Measurements from ENCODE around the gene MRPL55.

The MRPL55 gene

DNA sequence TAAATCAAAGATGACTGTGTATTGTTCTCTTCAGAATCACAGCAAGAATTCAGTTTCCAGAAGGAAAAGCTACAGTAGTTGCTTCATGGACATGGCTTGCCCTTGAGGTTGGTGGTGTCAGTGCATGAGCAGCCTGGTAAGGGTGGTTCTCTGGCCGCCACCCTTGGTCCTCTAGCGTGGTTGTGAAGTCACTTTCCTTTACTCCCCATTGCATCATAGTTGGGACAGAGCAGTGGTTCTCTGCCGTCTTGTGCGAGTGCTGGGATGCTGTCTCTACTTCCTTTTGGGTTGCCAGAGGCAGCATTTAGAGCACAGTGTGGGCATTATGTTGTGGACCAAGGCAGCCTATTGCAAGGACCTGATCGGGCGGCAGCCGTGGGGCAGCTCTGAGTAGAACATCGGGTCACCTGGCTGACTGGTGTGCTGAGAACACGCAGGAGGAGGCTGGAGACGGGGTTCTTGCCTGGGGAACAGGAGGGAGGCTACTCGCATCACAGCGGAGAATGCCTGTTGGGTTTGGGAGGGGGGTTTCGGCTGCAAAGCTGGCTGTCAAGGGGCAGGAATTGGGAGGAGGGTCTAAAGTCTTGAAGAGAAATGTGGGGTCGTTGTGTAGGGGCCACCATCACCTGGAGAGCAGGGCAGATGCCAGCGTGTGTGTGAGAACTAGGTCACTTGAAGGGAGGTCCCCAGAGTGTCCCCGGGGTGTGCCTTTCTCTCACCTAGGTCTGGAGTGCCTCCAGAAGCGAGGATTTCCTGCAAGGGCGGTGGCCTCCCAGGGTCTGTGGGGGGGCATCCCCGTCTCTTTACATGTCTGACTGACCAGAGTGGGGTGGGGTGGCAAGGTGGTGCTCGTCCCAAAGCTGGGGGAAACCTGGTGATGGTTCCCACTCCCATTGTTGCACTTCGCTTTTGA is 20.3 kb downstream of the MRPL55 start:
- peak overlapping the region in 1 of 3 experiments; percentile 45 for H3K4me3 Mint-ChIP-seq

DNA sequence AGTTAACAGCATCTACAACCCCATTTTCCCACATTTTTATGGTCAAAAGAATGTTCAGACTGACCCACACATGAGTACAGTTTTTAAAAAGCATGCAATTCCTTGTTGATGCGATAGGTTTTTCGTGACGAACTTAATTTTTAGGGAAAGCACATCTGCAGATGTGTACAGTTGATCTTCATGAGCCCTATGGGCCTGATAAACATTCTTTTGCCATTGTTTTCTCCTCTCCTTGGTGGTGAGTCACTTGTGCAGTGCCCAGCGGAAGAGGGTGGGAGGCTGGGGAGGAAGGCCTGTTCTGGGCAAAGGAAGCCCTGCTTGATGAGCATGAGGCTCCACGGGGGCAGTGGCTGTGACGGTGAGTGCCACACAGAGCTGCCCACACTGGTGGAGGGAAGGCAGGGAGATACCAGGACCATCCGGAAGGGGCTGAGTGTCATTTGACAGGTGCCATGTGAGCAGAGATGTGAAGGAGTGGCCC is 21.3 kb downstream of the MRPL55 start:
- H3K9me3 Mint-ChIP-seq, result peaks cover 3% of the 10 kb centered on the region
- peaks cover 44% of the 10 kb centered on the region for H3K36me3 Mint-ChIP-seq (ENCODE audit: low read depth)

More for the DNA sequence above, 20.3 kb downstream of the MRPL55 start:
- Mint-ChIP-seq H3K4me1 (peaks cover 59% of the 10 kb centered on the region), H3K9me3 (peaks cover 3% of the 10 kb centered on the region), H3K27me3 (ENCODE audit: low read depth) (no peaks in the 10 kb centered on the region), H3K27ac (peak overlapping the region in 1 of 3 experiments; percentile 58), H3K36me3 (ENCODE audit: low read depth) (peaks cover 54% of the 10 kb centered on the region)
- TF ChIP-seq, protein P1, sequence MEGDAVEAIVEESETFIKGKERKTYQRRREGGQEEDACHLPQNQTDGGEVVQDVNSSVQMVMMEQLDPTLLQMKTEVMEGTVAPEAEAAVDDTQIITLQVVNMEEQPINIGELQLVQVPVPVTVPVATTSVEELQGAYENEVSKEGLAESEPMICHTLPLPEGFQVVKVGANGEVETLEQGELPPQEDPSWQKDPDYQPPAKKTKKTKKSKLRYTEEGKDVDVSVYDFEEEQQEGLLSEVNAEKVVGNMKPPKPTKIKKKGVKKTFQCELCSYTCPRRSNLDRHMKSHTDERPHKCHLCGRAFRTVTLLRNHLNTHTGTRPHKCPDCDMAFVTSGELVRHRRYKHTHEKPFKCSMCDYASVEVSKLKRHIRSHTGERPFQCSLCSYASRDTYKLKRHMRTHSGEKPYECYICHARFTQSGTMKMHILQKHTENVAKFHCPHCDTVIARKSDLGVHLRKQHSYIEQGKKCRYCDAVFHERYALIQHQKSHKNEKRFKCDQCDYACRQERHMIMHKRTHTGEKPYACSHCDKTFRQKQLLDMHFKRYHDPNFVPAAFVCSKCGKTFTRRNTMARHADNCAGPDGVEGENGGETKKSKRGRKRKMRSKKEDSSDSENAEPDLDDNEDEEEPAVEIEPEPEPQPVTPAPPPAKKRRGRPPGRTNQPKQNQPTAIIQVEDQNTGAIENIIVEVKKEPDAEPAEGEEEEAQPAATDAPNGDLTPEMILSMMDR (IDR thresholded peaks at IDR 0.05; ENCODE audit: unreplicated experiment in 3 of 3), result no peak

DNA sequence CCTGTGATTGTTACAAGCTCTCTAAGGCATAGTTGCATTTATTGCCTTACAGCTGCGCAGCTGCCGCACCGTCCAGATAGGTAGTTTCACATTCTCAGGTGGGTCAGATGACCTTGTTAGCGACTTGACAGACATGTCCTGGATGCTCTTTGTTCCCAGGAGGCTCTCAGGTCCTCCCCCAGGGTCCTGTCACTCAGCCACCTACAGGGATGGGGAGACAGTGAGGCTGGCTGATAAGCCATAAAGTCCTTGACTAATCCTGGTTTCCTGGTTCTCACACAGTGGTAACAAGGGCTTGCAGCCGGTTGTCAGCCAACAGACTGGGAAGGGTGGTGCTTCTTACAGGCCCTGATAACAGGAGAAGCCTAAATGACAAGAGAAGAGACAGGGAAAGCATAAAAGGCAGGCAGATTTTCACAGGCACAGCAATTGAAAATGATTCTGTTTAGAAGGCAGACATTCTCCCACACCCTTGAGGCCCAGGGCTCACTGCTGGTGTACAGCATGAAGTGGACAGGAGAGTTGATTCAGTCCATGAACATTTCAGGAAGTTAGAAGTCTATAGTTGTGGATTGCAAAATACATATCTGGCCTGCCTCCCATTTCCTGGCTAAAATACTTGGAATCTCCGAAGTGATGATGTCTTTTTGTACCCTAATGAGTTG is 23.7 kb downstream of the MRPL55 start:
- Mint-ChIP-seq H3K4me3 (peak overlapping the region; percentile 98 to 99 (median 98)), H3K27me3 (ENCODE audit: low read depth) (no peaks in the 10 kb centered on the region), H3K36me3 (ENCODE audit: low read depth) (peaks cover 20% of the 10 kb centered on the region), H3K4me1 (peaks cover 60% of the 10 kb centered on the region), H3K9me3 (no peaks in the 10 kb centered on the region), H3K27ac (peak overlapping the region; percentile 97 to 99 (median 99))
- TF ChIP-seq, protein P1 (IDR thresholded peaks at IDR 0.05; ENCODE audit: unreplicated experiment in 3 of 3), result no peak

More for the DNA sequence above, 21.3 kb downstream of the MRPL55 start:
- peaks cover 64% of the 10 kb centered on the region for H3K4me1 Mint-ChIP-seq
- H3K27ac Mint-ChIP-seq, result peak overlapping the region; percentile 45 to 72 (median 55)
- H3K27me3 Mint-ChIP-seq (ENCODE audit: low read depth), result no peaks in the 10 kb centered on the region
- TF ChIP-seq, protein P1 (IDR thresholded peaks at IDR 0.05; ENCODE audit: unreplicated experiment in 3 of 3), result no peak
- H3K4me3 Mint-ChIP-seq, result peak overlapping the region in 2 of 3 experiments; percentile 2 to 51

DNA sequence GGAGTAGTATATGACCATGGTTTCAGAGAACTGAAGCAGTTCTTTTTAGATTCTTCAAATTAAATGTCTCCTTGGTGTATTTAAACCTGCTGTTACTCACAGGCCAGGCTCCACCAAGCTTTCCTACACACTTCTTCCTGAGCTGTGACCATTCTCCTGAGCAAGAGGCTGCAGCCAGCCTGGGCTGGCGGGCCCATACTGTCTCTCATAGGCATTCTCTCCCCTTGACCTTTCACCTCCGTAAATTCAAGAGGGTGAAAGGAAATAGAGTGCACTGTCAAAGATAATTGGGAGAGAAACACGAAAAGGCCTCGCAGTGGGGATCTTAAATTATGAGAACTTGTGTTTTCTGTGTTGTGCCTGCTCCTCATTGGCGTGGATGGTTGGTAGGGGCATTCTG is 24.3 kb downstream of the MRPL55 start:
- Mint-ChIP-seq H3K4me1 (peaks cover 60% of the 10 kb centered on the region), H3K4me3 (peak overlapping the region; percentile 98 to 99 (median 98)), H3K9me3 (no peaks in the 10 kb centered on the region), H3K36me3 (ENCODE audit: low read depth) (peaks cover 16% of the 10 kb centered on the region), H3K27me3 (ENCODE audit: low read depth) (no peaks in the 10 kb centered on the region), H3K27ac (peak overlapping the region; percentile 97 to 99 (median 99))
- TF ChIP-seq, protein P1 (IDR thresholded peaks at IDR 0.05; ENCODE audit: unreplicated experiment in 3 of 3), result no peak

DNA sequence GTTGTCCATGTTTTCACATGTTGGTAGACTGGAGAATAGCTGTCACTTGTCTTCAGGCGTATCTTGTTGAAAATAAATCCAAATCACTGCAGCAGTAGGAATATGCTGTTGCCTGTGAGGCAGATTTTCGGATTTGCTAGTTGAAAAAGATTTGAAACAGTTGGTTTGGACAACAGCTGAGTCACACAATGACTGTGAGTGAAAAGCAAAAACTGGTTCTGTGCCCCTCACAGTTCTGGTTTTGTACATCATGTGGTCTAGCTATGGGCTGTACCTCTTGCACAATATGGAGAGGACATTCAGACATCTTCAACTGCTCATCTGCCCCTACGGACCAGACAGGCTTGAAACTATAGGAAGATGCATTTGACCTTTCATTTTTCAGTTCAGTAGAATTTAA is 24.8 kb downstream of the MRPL55 start:
- Mint-ChIP-seq H3K27me3 (ENCODE audit: low read depth) (no peaks in the 10 kb centered on the region), H3K36me3 (ENCODE audit: low read depth) (peaks cover 16% of the 10 kb centered on the region), H3K4me1 (peaks cover 60% of the 10 kb centered on the region), H3K4me3 (peak overlapping the region; percentile 98 to 99 (median 98)), H3K27ac (peak overlapping the region; percentile 97 to 99 (median 99)), H3K9me3 (no peaks in the 10 kb centered on the region)
- TF ChIP-seq, protein P1 (IDR thresholded peaks at IDR 0.05; ENCODE audit: unreplicated experiment in 3 of 3), result no peak

Measured in nephron (organoid).